ENCODE measurements around the gene TP53RK.

TP53RK gene

DNA sequence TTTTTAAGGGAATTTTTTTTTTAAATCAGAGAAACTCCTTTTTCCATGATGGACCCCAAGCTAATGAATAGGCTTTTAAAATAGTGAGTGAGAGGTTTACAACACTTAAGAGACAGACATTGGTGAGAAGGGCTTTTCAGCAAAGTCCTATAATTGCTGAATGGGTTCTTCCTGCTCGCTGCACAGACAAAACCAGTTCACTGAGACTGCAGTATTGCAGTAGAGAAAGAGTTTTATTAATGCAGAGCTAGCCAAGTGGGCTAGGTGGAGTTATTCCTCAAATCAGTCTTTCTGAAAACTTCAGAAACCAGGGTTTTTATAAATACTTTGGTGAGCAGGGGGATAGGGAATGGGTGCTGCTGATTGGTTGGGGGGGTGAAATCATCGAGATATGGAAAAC lies 17.0 kb upstream of the TP53RK start:
- DNase-seq: no peak

- DNase-seq: peak; percentile 66
Observed at GRCh38 chr20:46705378-46705729, 16.1 kb upstream of the TP53RK start.

DNA sequence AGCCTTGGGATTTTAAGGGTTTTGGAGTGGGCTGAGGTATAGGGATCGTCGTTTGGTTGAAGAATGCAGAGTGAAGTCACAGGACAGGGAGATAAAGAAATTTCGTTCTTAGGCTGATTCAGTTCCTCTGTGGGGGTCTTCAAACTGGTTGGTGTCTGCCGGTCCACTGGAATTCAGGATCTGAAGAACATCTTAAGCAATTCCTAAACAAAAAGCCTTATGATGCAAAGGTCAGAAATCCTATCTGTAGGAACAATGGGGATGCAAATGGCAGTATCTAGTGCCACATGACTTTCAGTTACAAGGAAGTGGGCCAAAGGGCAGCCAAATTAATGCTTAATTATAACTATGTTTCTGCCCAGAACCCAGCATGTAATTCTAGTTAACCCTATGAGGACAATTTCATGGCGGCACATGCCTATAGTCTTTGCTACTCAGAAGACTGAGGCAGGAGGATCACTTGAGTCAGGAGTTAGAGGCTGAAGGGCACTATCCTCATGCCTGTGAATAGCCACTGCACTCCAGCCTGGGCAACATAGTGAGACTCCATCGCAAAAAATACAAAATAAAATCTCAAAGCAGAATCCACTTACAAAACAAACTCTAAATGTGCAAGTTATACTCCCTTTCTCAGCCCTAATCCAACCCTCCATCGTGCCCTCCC lies 15.6 kb upstream of the TP53RK start:
- DNase-seq: peak; percentile 30

DNA sequence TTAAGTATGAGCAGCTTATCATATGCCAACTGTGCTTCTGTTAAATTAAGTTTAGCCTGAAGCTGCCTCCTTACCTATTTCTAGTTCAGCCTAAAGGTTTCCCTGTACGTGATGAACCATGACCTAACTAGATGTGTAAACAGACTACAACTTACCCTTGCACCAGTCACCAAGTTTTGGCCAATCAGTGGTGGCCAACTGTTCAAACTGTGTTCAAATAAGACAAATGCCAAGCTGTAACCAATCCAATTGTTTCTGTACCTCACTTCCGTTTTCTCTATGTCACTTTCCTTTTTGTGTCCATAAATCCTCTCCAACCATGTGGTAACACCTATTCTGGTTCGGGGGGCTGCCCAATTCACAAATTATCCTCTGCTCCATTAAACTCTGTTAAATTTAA lies 14.2 kb upstream of the TP53RK start:
- DNase-seq: no peak

DNA sequence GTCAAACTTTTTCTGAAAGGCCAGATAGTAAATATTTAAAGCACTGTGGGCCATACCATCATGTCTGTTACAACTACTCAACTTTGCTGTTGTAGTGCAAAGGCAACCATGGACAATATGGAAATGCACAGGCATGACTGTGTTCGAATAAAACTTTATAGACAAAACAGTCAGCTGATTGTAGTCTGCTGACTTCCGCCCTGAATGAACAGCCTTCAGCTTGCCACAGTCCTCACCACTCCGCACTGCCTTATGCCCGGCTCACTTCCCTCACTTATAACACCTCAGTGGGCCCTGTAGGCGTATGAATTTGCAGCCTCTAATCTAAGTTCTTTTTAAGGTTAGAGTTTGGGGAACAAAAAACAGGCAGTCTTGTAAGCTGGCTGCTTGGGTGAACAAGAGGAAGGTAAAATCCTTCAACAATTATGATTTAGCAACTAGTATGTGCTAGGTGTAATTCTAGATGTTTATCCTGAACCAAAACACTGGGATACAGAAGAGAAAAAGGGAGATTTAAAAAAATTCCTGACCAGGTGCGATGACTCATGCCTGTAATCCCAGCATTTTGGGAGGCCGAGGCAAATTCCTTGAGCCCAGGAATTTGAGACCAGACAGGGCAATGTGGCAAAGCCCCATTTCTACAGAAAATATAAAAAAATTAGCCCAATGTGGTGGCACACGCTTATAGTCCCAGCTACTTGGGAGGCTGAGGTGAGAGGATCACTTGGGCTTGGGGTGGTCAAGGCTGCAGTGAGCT lies 13.4 kb upstream of the TP53RK start:
- no peak for DNase-seq

- no peak for DNase-seq
Observed at GRCh38 chr20:46701986-46702385, 12.7 kb upstream of the TP53RK start.

GRCh38 chr20:46701556-46701955 lies 12.3 kb upstream of the TP53RK start:
- DNase-seq: no peak

GRCh38 chr20:46701057-46701456 lies 11.8 kb upstream of the TP53RK start:
- DNase-seq: no peak

DNA sequence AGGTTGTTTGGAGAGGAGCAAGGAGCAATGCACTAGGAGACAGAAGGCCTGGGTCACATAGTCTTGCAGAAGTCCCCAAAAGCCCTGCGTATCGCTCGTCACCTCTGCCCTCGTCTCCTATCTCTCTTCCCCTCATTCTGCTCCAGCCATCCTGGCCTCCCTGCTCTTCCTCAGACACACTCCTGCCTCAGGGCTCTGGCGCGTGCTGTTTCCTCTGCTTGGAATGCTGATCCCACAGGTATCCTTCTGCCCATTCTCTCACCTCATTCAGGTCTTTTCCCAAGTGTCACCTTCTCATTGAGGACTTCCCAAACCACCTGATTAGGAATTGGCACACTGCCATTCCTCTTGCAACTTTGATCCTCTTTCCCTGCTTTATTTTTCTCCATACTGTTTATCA lies 11.2 kb upstream of the TP53RK start:
- DNase-seq: no peak

DNA sequence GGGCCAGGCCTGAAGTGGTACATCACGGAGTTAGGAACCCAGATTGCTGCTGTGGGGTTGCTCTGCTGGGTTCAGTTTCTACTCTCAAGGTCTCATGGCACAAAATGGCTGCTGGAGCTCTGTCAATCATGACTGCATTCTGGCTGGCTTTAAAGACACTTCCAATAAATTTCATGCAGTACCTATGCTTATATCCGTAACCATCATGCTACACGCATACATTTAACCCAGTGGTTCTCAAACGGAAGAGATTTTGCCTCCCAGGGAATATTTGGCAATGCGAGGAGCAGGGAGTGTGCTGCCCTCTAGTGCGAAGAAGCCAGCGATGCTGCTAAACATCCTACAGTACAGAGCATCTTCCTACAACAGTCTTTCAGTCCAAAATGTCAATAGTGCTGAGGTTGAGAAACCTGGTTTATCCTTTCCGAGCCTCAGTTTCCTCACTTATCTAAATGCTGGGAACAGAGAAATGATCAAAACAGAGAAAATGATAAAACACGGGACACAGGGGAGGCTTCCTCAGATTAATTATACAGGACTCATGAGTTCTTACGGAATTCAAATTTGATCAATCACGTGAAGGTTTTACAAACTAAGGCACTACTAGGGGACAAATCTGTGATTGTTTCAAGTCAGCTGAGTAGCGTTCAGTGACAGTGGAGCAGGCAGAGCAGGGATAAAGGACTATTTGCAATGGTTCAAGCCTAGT lies 10.6 kb upstream of the TP53RK start:
- DNase-seq: peak; percentile 45

- DNase-seq: no peak
Observed at GRCh38 chr20:46698788-46699187, 9.5 kb upstream of the TP53RK start.

GRCh38 chr20:46696791-46697279 lies 7.6 kb upstream of the TP53RK start:
- no peak for DNase-seq

- DNase-seq: peak; percentile 63
Observed at GRCh38 chr20:46695892-46696291, 6.6 kb upstream of the TP53RK start.

DNA sequence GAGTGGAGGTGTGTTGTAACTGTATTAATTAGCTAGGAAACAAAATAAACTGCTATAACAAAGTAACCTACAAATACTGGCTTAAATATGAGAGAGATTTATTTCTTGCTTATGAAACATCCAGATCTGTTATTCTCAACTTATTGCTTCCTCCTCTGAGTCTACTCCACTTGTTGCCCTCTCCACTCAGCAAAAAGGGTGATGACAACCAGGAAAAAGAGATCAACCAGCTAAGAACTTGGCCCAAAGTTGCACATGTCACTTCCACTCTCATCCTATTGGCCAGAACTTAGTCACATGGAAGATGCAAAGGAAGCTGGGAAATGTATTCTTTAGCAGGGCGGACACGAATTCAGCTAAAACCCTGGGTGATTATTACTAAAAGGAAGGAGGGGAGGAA lies 5.2 kb upstream of the TP53RK start:
- peak; percentile 58 for DNase-seq

DNA sequence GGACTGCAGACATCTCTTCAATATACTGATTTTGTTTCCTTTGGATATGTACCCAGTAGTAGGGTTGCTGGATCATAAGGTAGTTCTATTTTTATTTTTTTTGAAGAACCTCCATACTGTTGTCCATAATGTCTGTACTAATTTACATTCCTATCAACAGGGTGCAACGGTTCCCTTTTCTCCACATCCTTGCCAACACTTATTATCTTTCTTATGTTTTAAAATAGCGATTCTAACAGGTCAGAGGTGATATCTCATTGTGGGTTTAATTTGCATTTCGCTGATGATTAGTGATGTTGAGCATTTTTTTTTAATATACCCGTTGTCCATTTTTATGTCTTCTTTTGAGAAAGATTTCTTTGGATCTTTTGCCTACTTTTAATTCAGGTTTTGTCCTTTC lies 2.0 kb upstream of the TP53RK start:
- no peak for DNase-seq

DNA sequence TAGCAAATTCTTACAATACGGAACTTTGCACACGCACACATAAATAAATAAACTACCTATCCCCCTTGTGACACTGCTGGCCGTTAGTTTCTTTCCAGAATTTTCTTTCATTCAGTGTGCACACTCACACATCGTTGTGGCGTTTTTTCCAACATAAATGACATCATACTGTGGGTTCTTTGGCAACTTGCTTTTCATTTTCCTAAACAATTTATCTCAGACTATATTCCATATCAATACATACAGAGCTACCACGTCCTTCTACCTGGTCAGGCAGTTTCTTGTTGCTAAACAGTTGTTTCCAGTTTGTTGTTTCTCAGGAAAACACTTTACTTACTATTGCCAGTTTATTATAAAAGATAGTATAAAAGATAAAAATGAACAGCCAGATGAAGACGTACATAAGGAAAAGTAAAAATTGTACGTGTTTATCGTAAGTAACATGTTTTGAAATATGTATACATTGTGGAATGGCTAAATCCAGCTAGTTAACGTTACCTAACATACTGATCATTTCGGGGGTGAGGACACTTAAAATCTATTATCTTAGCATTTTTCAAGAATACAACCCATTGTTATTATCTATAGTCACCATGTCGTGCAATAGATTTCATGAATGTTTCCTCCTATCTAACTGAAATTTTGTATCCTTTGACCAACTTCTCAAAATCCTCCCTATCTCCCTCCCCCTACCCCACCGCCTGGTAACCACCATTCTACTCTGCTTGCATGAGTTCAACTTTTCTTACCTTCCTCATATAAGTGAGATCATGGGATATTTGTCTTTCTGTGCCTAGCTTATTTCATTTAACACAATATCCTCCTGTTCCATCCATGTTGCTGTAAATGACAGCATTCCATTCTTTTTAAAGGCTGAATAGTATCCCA lies 1.2 kb upstream of the TP53RK start:
- no peak for DNase-seq

DNA sequence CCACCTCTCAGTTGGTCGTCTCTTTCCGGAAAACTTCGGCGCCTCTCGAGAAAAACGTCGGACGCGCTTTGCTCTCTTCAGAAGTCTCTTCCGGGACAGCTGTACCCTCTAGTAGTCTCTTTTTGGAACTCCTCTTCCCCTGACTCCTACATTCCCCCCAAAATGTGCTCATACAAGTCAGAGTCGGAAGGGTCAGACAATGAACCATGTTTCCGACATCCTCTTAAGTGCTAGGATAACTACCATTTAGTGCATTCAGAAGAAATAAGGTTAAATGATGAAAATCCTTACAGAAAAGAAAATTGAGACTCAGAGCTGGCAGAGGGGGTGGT lies 476 bp upstream of the TP53RK start:
- no peak for DNase-seq

DNA sequence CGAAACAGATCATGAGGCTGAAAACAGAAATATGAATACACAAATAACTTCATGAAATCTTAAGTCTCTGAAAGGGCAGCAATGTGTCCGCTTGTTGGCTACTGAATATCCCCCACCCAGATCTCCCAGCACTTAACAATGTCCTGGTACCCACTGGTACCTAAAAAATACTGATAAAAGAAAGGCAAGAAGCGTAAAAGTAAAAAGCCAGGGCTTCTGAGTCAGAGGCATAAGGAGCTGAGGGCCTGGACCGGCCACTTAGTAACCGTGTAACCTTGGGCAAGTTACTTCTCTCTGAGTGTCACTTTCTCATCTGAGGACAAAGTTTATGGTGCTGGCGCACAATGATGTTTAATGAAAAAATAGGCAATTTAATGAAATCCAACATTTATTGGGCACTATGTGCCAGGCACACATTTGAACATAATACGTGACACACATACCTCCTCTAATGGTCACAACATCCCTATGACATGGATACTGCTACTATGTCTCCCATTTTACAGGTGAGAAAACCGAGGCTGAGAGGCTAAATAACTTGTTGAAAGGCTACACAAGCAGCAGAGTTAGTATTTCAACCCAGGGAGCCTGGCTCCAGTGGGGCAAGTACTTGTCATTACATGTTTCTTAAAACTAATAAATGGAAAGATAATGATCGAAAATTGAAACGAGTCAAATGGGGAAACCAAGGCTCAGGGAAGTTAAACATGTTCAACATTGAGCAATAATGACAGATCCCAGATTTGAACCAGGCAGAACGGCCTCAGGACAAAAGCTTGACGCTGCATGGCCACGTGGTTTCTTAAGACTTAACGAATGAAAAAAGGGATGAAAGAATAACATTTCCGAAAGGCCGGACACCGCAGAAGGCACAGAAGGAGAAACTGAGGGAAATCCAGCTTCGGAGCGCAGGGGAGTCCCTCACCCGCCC lies 828 bp downstream of the TP53RK start:
- DNase-seq: no peak

- peak; percentile 86 for DNase-seq
Observed at GRCh38 chr20:46683939-46684750, 5.1 kb downstream of the TP53RK start.

DNA sequence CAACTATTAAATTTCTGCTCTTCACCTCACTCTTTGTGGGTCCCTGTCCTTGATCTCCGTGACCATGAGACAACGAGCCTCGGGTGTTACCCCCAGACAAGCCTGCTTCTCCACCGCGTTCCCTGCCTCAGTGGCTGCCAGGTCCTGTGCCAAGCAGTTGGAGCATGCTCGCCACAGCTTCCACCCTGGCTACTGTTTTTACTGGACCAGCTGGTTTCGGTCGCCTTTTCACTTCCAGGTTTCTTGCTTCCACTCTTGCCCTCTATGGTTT lies 5.6 kb downstream of the TP53RK start:
- DNase-seq: no peak

DNA sequence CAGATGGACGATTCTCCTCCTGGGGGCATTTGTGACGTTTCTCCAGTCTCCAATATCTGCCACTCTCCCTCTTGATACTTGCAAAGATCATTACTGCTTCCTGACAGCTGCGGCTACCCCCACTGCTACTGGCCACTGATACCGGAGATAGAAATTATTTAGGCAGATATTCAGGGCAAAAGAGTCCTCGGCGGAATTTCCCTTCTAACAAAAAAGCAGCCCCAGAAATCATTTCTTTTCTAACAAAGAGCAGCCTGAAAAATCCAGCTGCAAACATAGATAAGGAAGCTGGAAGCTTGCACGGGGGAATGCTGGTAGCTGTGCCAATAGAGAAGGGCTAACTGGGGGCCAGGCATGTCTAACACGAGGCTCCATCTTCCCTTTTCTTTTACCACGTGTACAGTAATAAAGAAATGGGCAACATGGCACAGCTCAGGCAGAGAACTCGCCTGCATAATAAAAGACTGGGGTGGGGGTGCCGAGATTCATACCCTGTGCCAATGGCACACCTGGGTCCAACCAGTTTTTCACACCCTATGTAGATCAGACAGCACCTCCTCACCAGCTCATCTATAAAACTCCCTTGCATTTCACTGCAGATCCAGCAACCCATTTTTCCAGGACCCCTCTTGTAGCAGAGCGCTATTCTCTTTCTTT lies 6.1 kb downstream of the TP53RK start:
- DNase-seq: no peak
